ENCODE measurements around the gene MYADM. TPM values are rescaled to one million over a fixed set of nuclear protein-coding genes. Genes with fewer than 3 reads are reported as not detected.

MYADM gene
- total RNA-seq, 1 donor from 2014 or later = 54.0 TPM

- Histone ChIP-seq H3K27me3 (ENCODE audit: control insufficient read depth, insufficient read depth, low read length) (no peaks in the 10 kb centered on the region), H3K36me3 (ENCODE audit: control insufficient read depth, insufficient read depth, low read length) (no peaks in the 10 kb centered on the region), H3K4me3 (ENCODE audit: low read depth, low read length) (no peak overlapping the region)
- DNase-seq (ENCODE audit: low read depth) = no peak
- no peak for TF ChIP-seq CTCF (IDR thresholded peaks at IDR 0.05; ENCODE audit: insufficient read depth, low read length, poor library complexity, severe bottlenecking)
These were observed 24.8 kb downstream of the MYADM start for GRCh38 chr19:53892301-53892980.

- TF ChIP-seq CTCF (IDR thresholded peaks at IDR 0.05; ENCODE audit: insufficient read depth, low read length, poor library complexity, severe bottlenecking) = no peak
- DNase-seq (ENCODE audit: low read depth) = no peak
- Histone ChIP-seq H3K27me3 (ENCODE audit: control insufficient read depth, insufficient read depth, low read length) (peaks cover 3% of the 10 kb centered on the region), H3K36me3 (ENCODE audit: control insufficient read depth, insufficient read depth, low read length) (no peaks in the 10 kb centered on the region), H3K4me3 (ENCODE audit: low read depth, low read length) (no peak overlapping the region)
These were observed 25.3 kb downstream of the MYADM start for GRCh38 chr19:53892981-53893325.

GRCh38 chr19:53894707-53895106, 27.0 kb downstream of the MYADM start:
- no peak for TF ChIP-seq CTCF (IDR thresholded peaks at IDR 0.05; ENCODE audit: insufficient read depth, low read length, poor library complexity, severe bottlenecking)
- H3K36me3 ChIP-seq (ENCODE audit: control insufficient read depth, insufficient read depth, low read length) = no peaks in the 10 kb centered on the region
- no peak overlapping the region for H3K4me3 ChIP-seq (ENCODE audit: low read depth, low read length)
- no peak for DNase-seq (ENCODE audit: low read depth)
- H3K27me3 ChIP-seq (ENCODE audit: control insufficient read depth, insufficient read depth, low read length) = peaks cover 8% of the 10 kb centered on the region

- Histone ChIP-seq H3K27me3 (ENCODE audit: control insufficient read depth, insufficient read depth, low read length) (peaks cover 8% of the 10 kb centered on the region), H3K36me3 (ENCODE audit: control insufficient read depth, insufficient read depth, low read length) (no peaks in the 10 kb centered on the region), H3K4me3 (ENCODE audit: low read depth, low read length) (no peak overlapping the region)
- DNase-seq (ENCODE audit: low read depth) = no peak
- TF ChIP-seq CTCF (IDR thresholded peaks at IDR 0.05; ENCODE audit: insufficient read depth, low read length, poor library complexity, severe bottlenecking) = no peak
These were observed 29.0 kb downstream of the MYADM start for GRCh38 chr19:53896682-53897081.

GRCh38 chr19:53897459-53897858, 29.8 kb downstream of the MYADM start:
- Histone ChIP-seq H3K36me3 (ENCODE audit: control insufficient read depth, insufficient read depth, low read length) (no peaks in the 10 kb centered on the region), H3K27me3 (ENCODE audit: control insufficient read depth, insufficient read depth, low read length) (peaks cover 8% of the 10 kb centered on the region), H3K4me3 (ENCODE audit: low read depth, low read length) (no peak overlapping the region)
- TF ChIP-seq CTCF (IDR thresholded peaks at IDR 0.05; ENCODE audit: insufficient read depth, low read length, poor library complexity, severe bottlenecking) = no peak
- no peak for DNase-seq (ENCODE audit: low read depth)

GRCh38 chr19:53898166-53898565, 30.5 kb downstream of the MYADM start:
- TF ChIP-seq CTCF (IDR thresholded peaks at IDR 0.05; ENCODE audit: insufficient read depth, low read length, poor library complexity, severe bottlenecking) = no peak
- Histone ChIP-seq H3K36me3 (ENCODE audit: control insufficient read depth, insufficient read depth, low read length) (no peaks in the 10 kb centered on the region), H3K27me3 (ENCODE audit: control insufficient read depth, insufficient read depth, low read length) (peaks cover 8% of the 10 kb centered on the region), H3K4me3 (ENCODE audit: low read depth, low read length) (no peak overlapping the region)
- DNase-seq (ENCODE audit: low read depth) = no peak

All from kidney epithelial cell (primary cell).